ENCODE data around the gene COL5A1.

Gene COL5A1

DNA sequence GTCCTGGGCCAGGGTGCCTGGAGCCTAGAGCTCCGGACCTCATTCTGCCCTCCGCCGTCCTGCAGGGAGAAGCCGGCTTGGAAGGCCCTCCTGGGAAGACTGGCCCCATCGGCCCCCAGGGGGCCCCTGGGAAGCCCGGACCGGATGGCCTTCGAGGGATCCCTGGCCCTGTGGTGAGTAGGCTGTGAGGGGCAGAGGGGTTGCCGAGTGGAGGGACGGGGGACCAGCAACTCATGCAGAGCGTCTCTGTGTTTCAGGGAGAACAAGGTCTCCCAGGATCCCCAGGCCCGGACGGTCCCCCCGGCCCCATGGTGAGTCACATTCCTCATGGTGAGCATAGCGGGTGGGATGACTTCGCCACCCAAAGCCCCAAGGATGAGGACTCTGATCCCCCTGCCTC, 177.0 kb downstream of the COL5A1 start:
- DNase-seq (ENCODE audit: low spot score) = no peak

DNA sequence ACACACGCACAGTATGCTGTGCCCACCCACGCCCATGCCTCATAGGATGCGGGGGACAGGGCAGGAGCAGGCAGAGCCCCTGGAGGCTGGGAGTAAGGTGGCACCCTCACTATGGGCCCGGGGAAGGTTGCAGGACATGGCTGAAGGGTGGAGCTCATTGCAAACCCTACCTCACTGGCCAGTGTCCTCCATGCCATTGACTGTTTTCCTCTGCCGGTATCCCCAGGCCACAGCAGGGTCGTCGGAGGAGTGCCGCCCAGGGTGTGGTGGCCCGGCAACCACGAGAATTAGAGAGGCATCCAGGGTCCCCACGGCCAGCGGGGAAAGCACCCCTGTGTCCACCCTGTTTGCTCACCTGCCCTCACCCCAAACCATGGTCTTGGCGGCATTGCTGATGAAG, 179.3 kb downstream of the COL5A1 start:
- no peak for DNase-seq (ENCODE audit: low spot score)

GRCh38 chr9:134822541-134822940, 180.9 kb downstream of the COL5A1 start:
- no peak for DNase-seq (ENCODE audit: low spot score)

DNA sequence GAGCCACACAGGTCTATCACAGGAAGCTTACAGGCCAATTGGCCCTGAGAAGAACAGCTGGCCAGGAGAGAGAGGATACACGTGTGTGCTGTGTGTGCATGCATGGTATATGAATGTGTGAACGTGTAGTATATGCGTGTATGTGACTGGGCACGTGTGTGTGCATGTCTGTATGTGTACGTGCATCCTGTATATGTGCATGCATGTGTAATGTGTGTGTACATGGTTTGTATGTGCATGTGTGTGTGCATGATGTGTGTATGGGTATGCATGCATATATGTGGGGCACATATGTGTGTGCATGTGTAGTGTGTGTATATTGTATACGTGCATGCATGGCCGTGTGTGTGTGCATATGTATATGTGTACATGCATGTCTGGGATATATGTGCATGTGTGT, 182.0 kb downstream of the COL5A1 start:
- no peak for DNase-seq (ENCODE audit: low spot score)

DNA sequence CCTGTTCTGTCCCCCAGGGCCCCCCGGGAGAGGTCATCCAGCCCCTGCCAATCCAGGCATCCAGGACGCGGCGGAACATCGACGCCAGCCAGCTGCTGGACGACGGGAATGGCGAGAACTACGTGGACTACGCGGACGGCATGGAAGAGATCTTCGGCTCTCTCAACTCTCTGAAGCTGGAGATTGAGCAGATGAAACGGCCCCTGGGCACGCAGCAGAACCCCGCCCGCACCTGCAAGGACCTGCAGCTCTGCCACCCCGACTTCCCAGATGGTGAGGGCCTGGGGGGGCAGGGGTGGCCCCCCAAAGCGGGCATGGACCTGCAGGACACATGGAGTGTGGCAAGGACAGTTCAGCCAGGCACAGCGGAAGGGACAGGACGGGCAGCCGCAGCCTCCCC, 183.0 kb downstream of the COL5A1 start:
- no peak for DNase-seq (ENCODE audit: low spot score)

DNA sequence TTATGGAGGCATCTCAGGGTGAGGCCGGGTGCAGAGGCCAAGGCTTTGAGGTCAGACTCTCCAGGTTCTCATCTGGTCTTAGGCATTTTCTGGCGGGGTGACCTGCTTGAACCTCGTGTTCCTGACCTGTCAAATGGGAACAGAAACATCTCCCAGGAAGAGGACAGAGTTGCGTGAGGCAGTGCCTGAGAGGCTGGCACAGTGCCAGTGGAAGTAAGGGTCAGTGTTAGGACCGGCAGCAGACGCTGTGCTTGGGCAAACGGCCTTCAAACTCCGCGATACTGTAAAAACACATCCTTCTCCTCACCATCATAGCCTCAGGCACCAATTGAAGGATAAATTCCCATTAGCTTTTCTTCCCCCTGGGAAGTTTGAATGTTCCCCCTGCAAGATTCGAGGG, 183.4 kb downstream of the COL5A1 start:
- no peak for DNase-seq (ENCODE audit: low spot score)

DNA sequence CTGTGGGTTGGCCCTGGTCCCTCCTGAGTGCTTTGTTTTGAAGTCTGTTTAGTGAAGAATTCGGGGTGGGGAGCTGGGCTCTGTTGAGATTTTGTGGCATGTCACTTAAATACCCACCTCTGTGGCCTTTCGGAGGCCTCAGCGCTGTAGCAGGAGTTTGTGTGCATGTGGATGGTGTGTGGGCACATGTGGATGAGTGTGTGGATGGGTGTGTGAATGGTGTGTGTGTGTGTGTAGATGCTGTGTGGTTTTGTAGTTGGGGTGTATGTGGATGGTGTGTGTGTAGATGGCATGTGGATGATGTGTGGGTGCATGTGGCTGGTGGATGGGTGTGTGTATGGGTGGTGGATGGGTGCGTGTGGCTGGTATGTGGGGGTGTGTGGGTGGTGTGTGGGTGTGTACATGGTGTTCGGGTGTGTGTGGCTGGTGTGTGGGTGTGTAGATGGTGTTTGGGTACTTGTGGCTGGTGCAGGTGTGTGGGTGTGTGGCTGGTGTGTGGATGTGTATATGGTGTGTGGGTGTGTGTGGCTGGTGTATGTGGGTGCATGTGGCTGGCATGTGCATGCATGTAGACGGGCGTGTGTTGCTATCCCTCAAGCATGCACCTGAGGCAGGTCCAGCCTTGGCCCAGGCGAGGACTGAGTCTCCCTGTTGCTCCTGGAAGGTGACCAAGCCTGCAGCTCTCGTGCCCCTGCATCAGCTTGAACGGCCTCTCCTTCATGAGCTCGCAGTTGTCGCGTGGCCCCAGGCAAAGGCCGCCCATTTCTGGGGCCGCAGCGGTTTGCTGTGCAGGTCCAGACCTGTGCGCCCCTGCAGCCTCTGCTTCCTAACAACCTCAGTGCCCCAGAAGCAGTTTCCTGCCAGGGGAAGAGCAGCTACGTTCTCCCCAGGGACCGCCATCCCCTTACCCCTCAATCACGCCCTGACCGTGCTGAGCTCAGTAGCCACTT, 185.0 kb downstream of the COL5A1 start:
- no peak for DNase-seq (ENCODE audit: low spot score)

- DNase-seq (ENCODE audit: low spot score) = no peak
Observed at GRCh38 chr9:134827559-134827958, 186.0 kb downstream of the COL5A1 start.

DNA sequence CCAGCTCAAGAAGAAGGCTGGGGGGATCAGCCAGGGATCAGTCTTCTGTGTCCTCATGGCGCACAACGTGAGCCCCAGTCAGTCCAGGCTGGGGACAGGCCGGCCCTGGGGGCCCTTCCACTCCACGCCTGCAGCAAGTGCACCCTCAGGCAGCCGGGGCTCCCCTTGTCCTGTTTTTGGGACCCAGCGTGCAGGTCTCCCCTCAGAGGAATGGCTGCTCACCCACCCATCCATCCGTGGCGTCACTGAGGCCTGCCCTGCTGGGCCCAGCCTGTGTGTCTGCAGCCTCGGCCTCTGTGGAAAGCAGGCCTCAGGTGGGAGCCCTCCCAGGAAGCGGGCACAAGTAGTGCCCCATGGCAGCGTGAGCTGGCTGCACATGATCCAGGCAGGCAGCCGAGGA, 186.4 kb downstream of the COL5A1 start:
- DNase-seq (ENCODE audit: low spot score) = no peak

GRCh38 chr9:134828892-134829291, 187.3 kb downstream of the COL5A1 start:
- no peak for DNase-seq (ENCODE audit: low spot score)

- no peak for DNase-seq (ENCODE audit: low spot score)
Observed at GRCh38 chr9:134829356-134829937, 187.8 kb downstream of the COL5A1 start.

- DNase-seq (ENCODE audit: low spot score) = no peak
Observed at GRCh38 chr9:134830126-134830525, 188.5 kb downstream of the COL5A1 start.

GRCh38 chr9:134830926-134831720, 189.5 kb downstream of the COL5A1 start:
- DNase-seq (ENCODE audit: low spot score) = no peak

DNA sequence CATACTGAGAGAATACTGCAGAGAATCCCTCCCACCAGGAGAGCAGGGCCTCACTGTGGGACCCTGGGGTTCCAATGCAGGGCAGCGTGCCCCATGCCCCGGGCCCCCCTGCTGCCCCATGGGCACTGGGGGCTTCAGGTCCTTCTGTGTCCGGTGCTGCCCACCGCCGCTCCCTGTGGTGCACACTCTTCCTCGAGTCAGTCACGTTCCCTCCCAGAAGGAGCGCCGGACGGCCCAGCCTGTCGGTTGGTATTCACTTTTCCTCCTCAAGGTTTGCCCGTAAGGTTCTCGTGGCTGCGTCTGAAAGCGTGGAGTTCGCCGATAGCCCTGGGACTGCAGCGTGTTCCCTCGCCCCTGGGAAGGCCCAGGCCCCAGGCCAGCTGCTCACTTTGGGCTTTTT, 190.9 kb downstream of the COL5A1 start:
- no peak for DNase-seq (ENCODE audit: low spot score)

DNA sequence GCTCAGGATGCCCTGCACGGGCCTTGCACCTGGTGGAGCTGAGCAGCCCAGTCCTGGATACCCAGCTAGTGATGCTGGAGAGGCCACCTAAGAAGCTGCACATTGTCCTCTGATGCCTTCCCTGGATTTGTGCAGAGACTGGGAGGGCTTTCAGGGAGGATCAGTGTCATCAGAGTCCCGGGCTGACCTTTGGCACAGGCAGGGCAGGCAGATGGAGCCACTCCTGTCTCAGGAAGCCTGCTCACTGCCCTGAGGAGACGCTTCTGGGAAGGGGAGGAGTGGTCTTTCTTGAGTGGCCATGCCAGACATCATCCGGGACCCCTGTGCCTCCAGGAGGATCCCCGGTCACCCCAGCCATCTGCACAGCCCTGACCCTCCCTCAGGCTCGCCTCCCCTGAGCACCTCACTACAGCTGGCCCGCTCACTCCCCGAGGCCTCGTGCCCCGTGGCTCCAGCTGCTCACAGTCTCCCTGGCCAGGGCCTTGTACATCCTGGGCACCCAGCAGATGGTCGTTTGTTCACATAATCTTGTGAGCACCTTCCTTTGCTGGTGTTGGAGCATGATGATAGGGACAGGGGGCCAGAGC, 191.8 kb downstream of the COL5A1 start:
- DNase-seq (ENCODE audit: low spot score) = no peak

DNA sequence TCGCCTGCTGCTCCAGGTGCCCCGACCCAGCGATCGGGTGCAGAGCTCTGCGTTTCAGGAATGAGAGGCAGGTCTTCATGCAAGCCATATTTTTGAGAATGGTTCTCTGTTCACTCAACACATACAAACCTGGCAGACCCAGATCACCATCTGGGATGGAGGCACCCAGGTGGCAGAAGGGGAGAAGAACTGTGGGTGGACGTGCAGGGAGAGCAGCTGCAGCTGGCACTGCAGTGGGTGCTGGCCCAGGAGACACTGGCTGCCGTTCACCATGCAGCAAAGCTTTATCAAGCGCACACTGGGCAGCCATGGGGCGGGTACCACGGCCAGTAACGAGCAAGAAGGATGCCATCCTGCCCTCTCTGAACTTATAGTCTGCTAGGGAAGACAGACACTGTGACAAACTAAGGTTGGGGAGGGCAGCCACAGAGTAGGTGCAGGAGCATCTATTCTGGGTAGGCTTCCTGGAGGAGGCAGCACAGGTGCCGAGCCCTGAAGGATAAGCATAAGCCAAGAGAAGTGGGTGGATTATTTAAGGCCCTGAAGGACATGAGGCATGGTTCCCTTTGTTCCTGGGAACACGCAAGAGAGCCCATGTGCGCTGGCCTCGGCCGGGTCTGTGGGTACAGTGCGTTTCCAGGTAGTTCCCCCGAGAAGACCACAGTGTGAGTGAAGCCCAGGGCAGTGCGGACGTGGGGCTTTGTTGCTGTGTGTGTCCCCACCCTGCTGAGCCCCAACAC, 192.8 kb downstream of the COL5A1 start:
- no peak for DNase-seq (ENCODE audit: low spot score)

DNA sequence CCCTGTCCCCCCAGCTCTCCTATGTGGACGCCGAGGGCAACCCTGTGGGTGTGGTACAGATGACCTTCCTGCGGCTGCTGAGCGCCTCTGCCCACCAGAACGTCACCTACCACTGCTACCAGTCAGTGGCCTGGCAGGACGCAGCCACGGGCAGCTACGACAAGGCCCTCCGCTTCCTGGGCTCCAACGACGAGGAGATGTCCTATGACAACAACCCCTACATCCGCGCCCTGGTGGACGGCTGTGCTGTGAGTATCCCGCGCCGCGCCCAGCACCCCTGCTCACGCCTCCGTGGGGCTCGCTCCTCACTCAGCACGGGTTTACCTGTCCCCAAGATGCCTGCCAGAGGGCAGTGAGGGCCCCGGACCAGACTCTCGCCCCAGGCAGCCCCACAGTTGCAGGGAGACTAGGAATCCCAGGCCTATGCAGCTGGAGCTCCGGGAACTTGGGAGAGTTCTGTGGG, 193.4 kb downstream of the COL5A1 start:
- no peak for DNase-seq (ENCODE audit: low spot score)

DNA sequence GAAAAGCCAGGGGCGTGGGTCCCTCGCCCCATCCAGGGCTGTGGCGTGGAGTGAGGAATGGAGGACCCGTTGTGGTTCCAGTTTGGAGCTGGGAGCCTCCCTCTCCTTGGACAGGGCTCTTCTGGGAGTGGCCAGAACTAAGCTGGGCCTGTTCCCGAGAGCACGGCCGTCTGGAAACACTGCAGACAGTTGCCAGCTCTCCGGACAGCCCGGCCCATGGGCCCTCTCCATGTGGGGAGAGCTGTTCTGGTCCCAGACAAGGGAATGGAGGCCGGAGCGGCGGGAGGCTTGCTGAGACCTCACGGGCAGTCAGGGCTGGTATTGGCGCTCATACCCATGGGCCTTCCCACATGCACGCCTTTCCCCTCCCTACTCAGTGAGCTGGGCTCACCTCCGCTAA, 193.8 kb downstream of the COL5A1 start:
- no peak for DNase-seq (ENCODE audit: low spot score)

- DNase-seq (ENCODE audit: low spot score) = no peak
Observed at GRCh38 chr9:134835987-134836386, 194.4 kb downstream of the COL5A1 start.

GRCh38 chr9:134836406-134836970, 194.9 kb downstream of the COL5A1 start:
- no peak for DNase-seq (ENCODE audit: low spot score)

GRCh38 chr9:134837529-134837928, 195.9 kb downstream of the COL5A1 start:
- DNase-seq (ENCODE audit: low spot score) = no peak

Measured in AG20443 (cell line).